Uterus (tissue), 4 donors: ENCODE results near the gene SLIT3. TPM values are rescaled to one million over a fixed set of nuclear protein-coding genes. Genes with fewer than 3 reads are reported as not detected.

ENCODE experiments used
- DNase-seq, 2 donors: peaks; one replicate each; pipeline ENCODE4 v3.0.0-alpha.2; 2019 to 2020
- H3K27ac ChIP-seq, 2 donors: fragments of 200-600 bp; sonication (generic); 1 replicate in 1 of 2; 2 replicates in 1 of 2; pipeline ENCODE4 v1.5.1; 2016 to 2018
- H3K27me3 ChIP-seq, 2 donors: fragments of 200-600 bp; sonication (generic); one replicate each; pipeline ENCODE4 v1.5.1; 2018 to 2019; ENCODE audit warnings: control low read depth in 1 of 2
- H3K36me3 ChIP-seq, 2 donors: fragments of 200-600 bp; sonication (generic); one replicate each; pipeline ENCODE4 v1.5.1; 2019; ENCODE audit warnings: control low read depth in 1 of 2
- H3K4me1 ChIP-seq, 2 donors: fragments of 200-600 bp; sonication (generic); one replicate each; pipeline ENCODE4 v1.5.1; 2018 to 2019; ENCODE audit warnings: control low read depth in 1 of 2
- H3K4me3 ChIP-seq, 2 donors: fragments of 200-600 bp; sonication (generic); 1 replicate in 1 of 2; 2 replicates in 1 of 2; pipeline ENCODE4 v1.5.1; 2018 to 2019; ENCODE audit warnings: mild to moderate bottlenecking in 1 of 2
- H3K9me3 ChIP-seq, 2 donors: fragments of 200-600 bp; sonication (generic); one replicate each; pipeline ENCODE4 v1.5.1; 2019; ENCODE audit warnings: control low read depth in 1 of 2
- CTCF ChIP-seq, 4 experiments: fragments of 200-600 bp in 2 of 4; fragments of 450-650 bp in 2 of 4; sonication (generic) in 2 of 4; IDR thresholded peaks; one replicate each; pipeline ENCODE4 v1.5.1; 2016 to 2019; ENCODE audit warnings: antibody characterized with exemption in 4 of 4, mild to moderate bottlenecking in 2 of 4, moderate library complexity in 1 of 4
- POLR2A ChIP-seq, 2 donors: fragments of 450-650 bp; IDR thresholded peaks; one replicate each; pipeline ENCODE4 v1.6.1; 2016; ENCODE audit warnings: antibody characterized with exemption in 2 of 2, mild to moderate bottlenecking in 1 of 2, moderate library complexity in 1 of 2
- intact Hi-C: fragments of 100-400 bp; cut with DNase I; formaldehyde crosslinking; loops from one replicate; pipeline ENCODE4 v1.15.1; 2023; ENCODE audit warnings: low total_unique reads
- total RNA-seq, 4 donors: library from RNA; depleted of rRNA in 3 of 4; stranded (reverse); fragments of >200 nt in 3 of 4; gene quantifications; one replicate each; pipeline versions ENCODE4 v1.1.0 to v1.2.4, GENCODE V29; 2014 to 2023
- donor health status: DM: yes; HTN: yes; CAD: no.

Gene SLIT3
- total RNA-seq, 4 donors from 2014 or later = 9.4 to 62.2 (median 28.1) TPM

GRCh38 chr5:168808051-168808616, 492.8 kb downstream of the SLIT3 start:
- DNase-seq = no peak
- no peaks in the 10 kb centered on the region for H3K27me3 ChIP-seq
- intact Hi-C loops = no loop called here
- H3K9me3 ChIP-seq = no peaks in the 10 kb centered on the region
- no peaks in the 10 kb centered on the region for H3K36me3 ChIP-seq
- no peak overlapping the region for H3K4me3 ChIP-seq
- H3K27ac ChIP-seq = no peak overlapping the region
- TF ChIP-seq CTCF (IDR thresholded peaks at IDR 0.05) (no peak), POLR2A (IDR thresholded peaks at IDR 0.05) (no peak)
- no peaks in the 10 kb centered on the region for H3K4me1 ChIP-seq

- TF ChIP-seq POLR2A (IDR thresholded peaks at IDR 0.05) (no peak), CTCF (IDR thresholded peaks at IDR 0.05) (no peak)
- Histone ChIP-seq H3K9me3 (no peaks in the 10 kb centered on the region), H3K4me1 (no peaks in the 10 kb centered on the region), H3K27ac (no peak overlapping the region), H3K4me3 (no peak overlapping the region), H3K36me3 (no peaks in the 10 kb centered on the region), H3K27me3 (no peaks in the 10 kb centered on the region)
- DNase-seq = no peak
- intact Hi-C loops = no loop called here
These were observed 493.7 kb downstream of the SLIT3 start for GRCh38 chr5:168807287-168807686.

GRCh38 chr5:168803541-168803940, 497.4 kb downstream of the SLIT3 start:
- Histone ChIP-seq H3K36me3 (no peaks in the 10 kb centered on the region), H3K27ac (no peak overlapping the region), H3K9me3 (no peaks in the 10 kb centered on the region), H3K4me1 (no peaks in the 10 kb centered on the region), H3K27me3 (no peaks in the 10 kb centered on the region), H3K4me3 (no peak overlapping the region)
- no peak for DNase-seq
- intact Hi-C loops = no loop called here
- TF ChIP-seq CTCF (IDR thresholded peaks at IDR 0.05) (no peak), POLR2A (IDR thresholded peaks at IDR 0.05) (no peak)

- no peak overlapping the region for H3K4me3 ChIP-seq
- intact Hi-C loops = no loop called here
- TF ChIP-seq CTCF (IDR thresholded peaks at IDR 0.05) (no peak), POLR2A (IDR thresholded peaks at IDR 0.05) (no peak)
- H3K36me3 ChIP-seq = no peaks in the 10 kb centered on the region
- no peaks in the 10 kb centered on the region for H3K9me3 ChIP-seq
- no peak for DNase-seq
- no peak overlapping the region for H3K27ac ChIP-seq
- no peaks in the 10 kb centered on the region for H3K4me1 ChIP-seq
- H3K27me3 ChIP-seq = no peaks in the 10 kb centered on the region
These were observed 498.6 kb downstream of the SLIT3 start for GRCh38 chr5:168802337-168802736.

- H3K4me3 ChIP-seq = no peak overlapping the region
- no peak for DNase-seq
- no peaks in the 10 kb centered on the region for H3K27me3 ChIP-seq
- H3K9me3 ChIP-seq = no peaks in the 10 kb centered on the region
- H3K36me3 ChIP-seq = no peaks in the 10 kb centered on the region
- no peak overlapping the region for H3K27ac ChIP-seq
- H3K4me1 ChIP-seq = no peaks in the 10 kb centered on the region
- intact Hi-C loops = no loop called here
- TF ChIP-seq CTCF (IDR thresholded peaks at IDR 0.05) (no peak), POLR2A (IDR thresholded peaks at IDR 0.05) (no peak)
These were observed 499.4 kb downstream of the SLIT3 start for GRCh38 chr5:168801567-168801966.
